OCI-LY1 (cell line): ENCODE data around the gene SNRK.

Source experiments
- CTCF ChIP-seq: fragments of 200-600 bp; sonication (generic), shearing (Covaris generic); IDR thresholded peaks from 2 replicates; pipeline ENCODE4 v1.5.1; 2017; ENCODE audit warnings: mild to moderate bottlenecking, antibody characterized with exemption, low read length, moderate library complexity, mixed read lengths
- EZH2 ChIP-seq: fragments of 200-600 bp; sonication (generic), shearing (Covaris generic); IDR thresholded peaks from 2 replicates; pipeline ENCODE4 v1.8.0; 2017; ENCODE audit warnings: borderline replicate concordance, mixed run types, mild to moderate bottlenecking, antibody characterized with exemption, low read length, moderate library complexity, mixed read lengths

GRCh38 chr3:43257850-43258249, 28.5 kb upstream of the SNRK start:
- no peak for TF ChIP-seq CTCF
- no peak for TF ChIP-seq EZH2
